ENCODE data around the gene EAF2. TPM values are rescaled to one million over a fixed set of nuclear protein-coding genes. Genes with fewer than 3 reads are reported as not detected.
"Not testable (repeated sequence)": the region's sequence is repeated elsewhere in the genome, so short reads cannot be mapped to it uniquely, and the experiment has no call there.

Gene EAF2
- total and polyA plus RNA-seq, 7 experiments from 2014 or later, result 6.4 to 16.6 (median 13.6) TPM

GRCh38 chr3:121844892-121845291 lies 9.9 kb downstream of the EAF2 start:
- Histone ChIP-seq H3K4me1 (ENCODE audit: control insufficient read depth in 2 of 2, insufficient read depth in 2 of 2, low read length in 2 of 2) (no peaks in the 10 kb centered on the region), H3K27me3 (ENCODE audit: control insufficient read depth in 2 of 2, insufficient read depth in 2 of 2, low read length in 2 of 2) (no peaks in the 10 kb centered on the region), H3K4me3 (ENCODE audit: low read length) (no peak overlapping the region), H3K36me3 (ENCODE audit: control insufficient read depth in 2 of 3, insufficient read depth in 3 of 3, low read length in 3 of 3) (peaks cover 0 to 3% (median 0%) of the 10 kb centered on the region in 3 experiments), H3K9me3 (ENCODE audit: control insufficient read depth in 2 of 3, low read length in 3 of 3) (no peaks in the 10 kb centered on the region), H3K27ac (ENCODE audit: low read depth, low read length) (no peak overlapping the region)
- Mint-ChIP-seq H3K4me1 (no peaks in the 10 kb centered on the region), H3K27me3 (no peaks in the 10 kb centered on the region), H3K27ac (no peak overlapping the region), H3K9me3 (no peaks in the 10 kb centered on the region), H3K4me3 (no peak overlapping the region), H3K36me3 (peaks cover 0 to 17% (median 8%) of the 10 kb centered on the region in 5 donors)
- ChIA-PET CTCF (no interaction called here), POLR2A (no interaction called here)
- ATAC-seq, result no peak
- intact Hi-C loops (cut with micrococcal nuclease), result no loop called here
- no peak for DNase-seq

DNA sequence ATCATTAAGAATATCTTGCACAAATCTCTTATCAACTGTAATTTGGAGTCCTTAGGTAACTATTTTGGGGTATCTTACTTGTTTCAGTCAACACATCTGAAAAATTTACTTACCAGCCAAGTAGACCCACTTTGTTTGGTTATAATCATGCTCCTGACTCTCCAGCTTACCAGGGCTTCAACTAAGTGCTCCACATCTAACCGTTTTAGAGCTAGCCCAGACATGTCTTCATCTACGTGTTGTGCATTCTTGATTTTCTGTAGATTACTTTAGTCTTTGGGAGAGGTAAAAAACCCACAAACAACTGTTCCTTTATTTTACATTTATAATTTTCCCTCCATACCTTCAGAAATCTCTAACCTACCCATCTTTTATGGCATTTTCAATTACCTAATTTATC lies 17.2 kb downstream of the EAF2 start:
- no peak for ATAC-seq
- H3K27me3 Mint-ChIP-seq, result no peaks in the 10 kb centered on the region
- no peak for DNase-seq
- Histone ChIP-seq H3K4me3 (ENCODE audit: low read length) (no peak overlapping the region), H3K36me3 (ENCODE audit: control insufficient read depth in 2 of 3, insufficient read depth in 3 of 3, low read length in 3 of 3) (no peaks in the 10 kb centered on the region), H3K4me1 (ENCODE audit: control insufficient read depth in 2 of 2, insufficient read depth in 2 of 2, low read length in 2 of 2) (no peaks in the 10 kb centered on the region), H3K9me3 (ENCODE audit: control insufficient read depth in 2 of 3, low read length in 3 of 3) (no peaks in the 10 kb centered on the region), H3K27me3 (ENCODE audit: control insufficient read depth in 2 of 2, insufficient read depth in 2 of 2, low read length in 2 of 2) (no peaks in the 10 kb centered on the region), H3K27ac (ENCODE audit: low read depth, low read length) (no peak overlapping the region)
- no peak overlapping the region for H3K27ac Mint-ChIP-seq
- peaks cover 0 to 3% (median 0%) of the 10 kb centered on the region in 7 donors for H3K4me1 Mint-ChIP-seq
- ChIA-PET CTCF (no interaction called here), POLR2A (no interaction called here)
- H3K36me3 Mint-ChIP-seq, result peaks cover 0 to 11% (median 10%) of the 10 kb centered on the region in 5 donors
- peaks cover 0 to 1% (median 0%) of the 10 kb centered on the region in 11 donors for H3K9me3 Mint-ChIP-seq
- intact Hi-C loops (cut with micrococcal nuclease), result loop anchor here in 1 of 2 donors (5.0 kb wide), 1 partner anchor 305 kb away; the partner anchor contains the start of gene POLQ
- H3K4me3 Mint-ChIP-seq, result no peak overlapping the region

DNA sequence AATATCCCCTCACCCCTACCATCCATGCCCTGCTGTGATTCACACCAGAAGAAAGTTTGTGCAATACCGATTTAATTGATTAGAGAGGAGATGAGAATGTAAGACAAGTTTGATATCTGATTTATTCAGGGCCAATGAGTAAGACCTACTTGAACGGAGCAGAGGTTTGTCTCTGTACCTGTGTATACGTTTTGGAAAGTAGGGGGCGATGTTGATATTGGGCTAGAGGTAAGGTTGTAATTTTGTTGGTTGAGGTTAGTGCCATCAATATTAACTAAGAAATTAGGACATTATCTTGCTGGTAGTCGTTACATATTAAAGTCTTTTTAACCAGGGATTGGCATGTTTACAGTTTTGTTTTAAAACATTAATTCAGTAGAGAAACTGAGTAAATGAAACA lies 20.5 kb downstream of the EAF2 start:
- no peak overlapping the region for H3K4me3 ChIP-seq (ENCODE audit: low read length)
- H3K36me3 ChIP-seq (ENCODE audit: control insufficient read depth in 2 of 3, insufficient read depth in 3 of 3, low read length in 3 of 3), result no peaks in the 10 kb centered on the region
- no peak for DNase-seq

DNA sequence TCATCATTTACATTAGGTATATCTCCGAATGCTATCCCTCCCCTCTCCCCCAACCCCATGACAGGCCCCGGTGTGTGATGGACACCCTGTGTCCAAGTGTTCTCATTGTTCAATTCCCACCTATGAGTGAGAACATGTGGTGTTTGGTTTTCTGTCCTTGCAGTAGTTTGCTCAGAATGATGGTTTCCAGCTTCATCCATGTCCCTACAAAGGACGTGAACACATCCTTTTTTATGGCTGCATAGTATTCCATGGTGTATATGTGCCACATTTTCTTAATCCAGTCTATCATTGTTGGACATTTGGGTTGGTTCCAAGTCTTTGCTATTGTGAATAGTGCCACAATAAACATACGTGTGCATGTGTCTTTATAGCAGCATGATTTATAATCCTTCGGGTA lies 22.8 kb downstream of the EAF2 start:
- H3K4me1 Mint-ChIP-seq; H3K4me3 ChIP-seq (ENCODE audit: low read length); H3K4me3 Mint-ChIP-seq; H3K27ac ChIP-seq (ENCODE audit: low read depth, low read length); ATAC-seq; H3K27ac Mint-ChIP-seq; H3K9me3 ChIP-seq (ENCODE audit: control insufficient read depth in 2 of 3, low read length in 3 of 3); DNase-seq; H3K36me3 ChIP-seq (ENCODE audit: control insufficient read depth in 2 of 3, insufficient read depth in 3 of 3, low read length in 3 of 3); H3K9me3 Mint-ChIP-seq; intact Hi-C loops (cut with micrococcal nuclease); H3K27me3 ChIP-seq (ENCODE audit: control insufficient read depth in 2 of 2, insufficient read depth in 2 of 2, low read length in 2 of 2); H3K27me3 Mint-ChIP-seq; H3K4me1 ChIP-seq (ENCODE audit: control insufficient read depth in 2 of 2, insufficient read depth in 2 of 2, low read length in 2 of 2); POLR2A ChIA-PET: not testable (repeated sequence)
- CTCF ChIA-PET, result interaction anchor here (0.6 kb wide), 1 partner anchor 48 kb away, joined by 3 read pairs; no protein-coding TSS in a partner anchor
- H3K36me3 Mint-ChIP-seq, result peaks cover 4 to 61% (median 44%) of the 10 kb centered on the region in 5 donors

More for the DNA sequence above, 20.5 kb downstream of the EAF2 start:
- Mint-ChIP-seq H3K9me3 (peaks cover 0 to 5% (median 0%) of the 10 kb centered on the region in 11 donors), H3K27me3 (no peaks in the 10 kb centered on the region), H3K4me1 (peaks cover 0 to 3% (median 0%) of the 10 kb centered on the region in 7 donors), H3K27ac (no peak overlapping the region), H3K4me3 (no peak overlapping the region), H3K36me3 (peaks cover 0 to 38% (median 26%) of the 10 kb centered on the region in 5 donors)
- intact Hi-C loops (cut with micrococcal nuclease), result no loop called here
- no peaks in the 10 kb centered on the region for H3K27me3 ChIP-seq (ENCODE audit: control insufficient read depth in 2 of 2, insufficient read depth in 2 of 2, low read length in 2 of 2)
- ChIA-PET POLR2A (no interaction called here), CTCF (no interaction called here)
- ATAC-seq, result no peak
- no peaks in the 10 kb centered on the region for H3K9me3 ChIP-seq (ENCODE audit: control insufficient read depth in 2 of 3, low read length in 3 of 3)
- no peaks in the 10 kb centered on the region for H3K4me1 ChIP-seq (ENCODE audit: control insufficient read depth in 2 of 2, insufficient read depth in 2 of 2, low read length in 2 of 2)
- H3K27ac ChIP-seq (ENCODE audit: low read depth, low read length), result no peak overlapping the region

DNA sequence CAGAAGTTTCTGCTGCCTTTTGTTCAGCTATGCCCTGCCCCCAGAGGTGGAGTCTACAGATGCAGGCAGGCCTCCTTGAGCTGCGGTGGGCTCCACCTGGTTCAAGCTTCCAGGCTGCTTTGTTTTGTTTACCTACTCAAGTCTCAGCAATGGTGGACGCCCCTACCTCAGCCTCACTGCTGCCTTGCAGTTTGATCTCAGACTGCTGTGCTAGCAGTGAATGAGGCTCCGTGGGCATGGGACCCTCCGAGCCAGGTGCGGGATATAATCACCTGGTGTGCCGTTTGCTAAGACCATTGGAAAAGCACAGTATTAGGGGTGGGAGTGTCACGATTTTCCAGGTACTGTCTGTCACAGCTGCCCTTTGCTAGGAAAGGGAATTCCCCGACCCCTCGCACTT lies 28.2 kb downstream of the EAF2 start:
- H3K4me3 ChIP-seq (ENCODE audit: low read length); H3K4me3 Mint-ChIP-seq; H3K4me1 Mint-ChIP-seq; intact Hi-C loops (cut with micrococcal nuclease); H3K27me3 Mint-ChIP-seq; H3K27me3 ChIP-seq (ENCODE audit: control insufficient read depth in 2 of 2, insufficient read depth in 2 of 2, low read length in 2 of 2); ATAC-seq; DNase-seq; CTCF ChIA-PET; H3K36me3 ChIP-seq (ENCODE audit: control insufficient read depth in 2 of 3, insufficient read depth in 3 of 3, low read length in 3 of 3); H3K4me1 ChIP-seq (ENCODE audit: control insufficient read depth in 2 of 2, insufficient read depth in 2 of 2, low read length in 2 of 2); POLR2A ChIA-PET; H3K9me3 Mint-ChIP-seq; H3K27ac ChIP-seq (ENCODE audit: low read depth, low read length); H3K27ac Mint-ChIP-seq; H3K9me3 ChIP-seq (ENCODE audit: control insufficient read depth in 2 of 3, low read length in 3 of 3): not testable (repeated sequence)
- H3K36me3 Mint-ChIP-seq, result peaks cover 8 to 75% (median 42%) of the 10 kb centered on the region in 5 donors

DNA sequence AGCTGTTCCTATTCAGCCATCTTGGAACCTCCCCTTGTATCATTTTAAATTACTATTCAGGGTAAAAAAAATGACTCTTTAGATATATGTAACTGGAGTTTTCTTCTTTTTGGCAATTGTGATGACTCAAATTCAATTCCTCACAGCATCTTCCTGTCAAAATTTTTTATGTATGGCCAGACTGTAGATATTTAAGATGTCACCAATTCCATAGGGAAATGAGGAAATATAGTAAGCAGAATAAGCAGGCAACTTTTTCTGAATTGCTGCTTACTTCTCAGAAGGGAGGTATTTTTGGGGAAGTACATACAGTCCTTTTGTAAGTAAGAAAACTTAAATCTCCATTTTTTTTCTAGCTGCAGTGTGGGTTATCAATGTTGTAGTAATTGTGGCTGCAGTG lies 28.8 kb downstream of the EAF2 start:
- Mint-ChIP-seq H3K9me3 (peaks cover 0 to 9% (median 0%) of the 10 kb centered on the region in 11 donors), H3K27ac (no peak overlapping the region), H3K36me3 (peaks cover 8 to 72% (median 38%) of the 10 kb centered on the region in 5 donors), H3K27me3 (no peaks in the 10 kb centered on the region), H3K4me1 (no peaks in the 10 kb centered on the region), H3K4me3 (no peak overlapping the region)
- no peaks in the 10 kb centered on the region for H3K36me3 ChIP-seq (ENCODE audit: control insufficient read depth in 2 of 3, insufficient read depth in 3 of 3, low read length in 3 of 3)
- intact Hi-C loops (cut with micrococcal nuclease), result no loop called here
- no peak overlapping the region for H3K27ac ChIP-seq (ENCODE audit: low read depth, low read length)
- no peak overlapping the region for H3K4me3 ChIP-seq (ENCODE audit: low read length)
- ATAC-seq (no peak), DNase-seq (no peak)
- H3K27me3 ChIP-seq (ENCODE audit: control insufficient read depth in 2 of 2, insufficient read depth in 2 of 2, low read length in 2 of 2), result no peaks in the 10 kb centered on the region
- no peaks in the 10 kb centered on the region for H3K9me3 ChIP-seq (ENCODE audit: control insufficient read depth in 2 of 3, low read length in 3 of 3)
- no peaks in the 10 kb centered on the region for H3K4me1 ChIP-seq (ENCODE audit: control insufficient read depth in 2 of 2, insufficient read depth in 2 of 2, low read length in 2 of 2)
- ChIA-PET CTCF (no interaction called here), POLR2A (no interaction called here)

DNA sequence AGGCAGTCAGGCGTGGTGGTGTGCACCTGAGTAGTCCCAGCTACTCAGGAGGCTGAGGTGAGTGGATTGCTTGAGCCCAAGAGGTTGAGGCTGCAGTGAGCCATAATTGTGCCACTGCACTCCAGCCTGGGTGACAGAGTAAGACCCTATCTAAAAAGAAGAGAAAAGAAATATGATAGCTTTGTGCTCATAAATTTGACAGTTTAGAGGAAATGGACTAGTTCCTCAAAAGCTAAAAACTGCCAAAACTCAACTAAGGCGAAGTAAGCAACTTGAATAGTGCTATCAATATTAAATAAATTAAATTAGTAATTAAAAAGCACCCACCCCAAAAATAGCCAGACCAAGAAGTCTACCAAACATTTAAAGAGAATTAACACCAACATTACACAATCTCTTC lies 34.7 kb downstream of the EAF2 start:
- Histone ChIP-seq H3K36me3 (ENCODE audit: control insufficient read depth in 2 of 3, insufficient read depth in 3 of 3, low read length in 3 of 3) (no peaks in the 10 kb centered on the region), H3K4me3 (ENCODE audit: low read length) (no peak overlapping the region), H3K9me3 (ENCODE audit: control insufficient read depth in 2 of 3, low read length in 3 of 3) (no peaks in the 10 kb centered on the region), H3K4me1 (ENCODE audit: control insufficient read depth in 2 of 2, insufficient read depth in 2 of 2, low read length in 2 of 2) (no peaks in the 10 kb centered on the region), H3K27ac (ENCODE audit: low read depth, low read length) (no peak overlapping the region), H3K27me3 (ENCODE audit: control insufficient read depth in 2 of 2, insufficient read depth in 2 of 2, low read length in 2 of 2) (no peaks in the 10 kb centered on the region)
- H3K4me3 Mint-ChIP-seq, result no peak overlapping the region
- no peak overlapping the region for H3K27ac Mint-ChIP-seq
- H3K36me3 Mint-ChIP-seq, result peaks cover 14 to 44% (median 18%) of the 10 kb centered on the region in 5 donors
- intact Hi-C loops (cut with micrococcal nuclease), result no loop called here
- no peaks in the 10 kb centered on the region for H3K4me1 Mint-ChIP-seq
- H3K27me3 Mint-ChIP-seq, result no peaks in the 10 kb centered on the region
- ATAC-seq (no peak), DNase-seq (no peak)
- no peaks in the 10 kb centered on the region for H3K9me3 Mint-ChIP-seq
- ChIA-PET POLR2A (interaction anchor here (1.1 kb wide), 1 partner anchor 41 kb away, joined by 3 read pairs; no protein-coding TSS in a partner anchor), CTCF (no interaction called here)
